AG20443 (cell line): ENCODE measurements around the gene ASMTL.
"Not testable (repeated sequence)": the region's sequence is repeated elsewhere in the genome, so short reads cannot be mapped to it uniquely, and the experiment has no call there.

Source experiments
- DNase-seq: peaks from one replicate; pipeline ENCODE4 v3.0.0; 2012; ENCODE audit warnings: low spot score, mixed read lengths

ASMTL gene

GRCh38 chrX:1452516-1453394 is at the start of gene ASMTL:
Gene ASMTL (minus strand): TSS chrX:1452909. CDS start chrX:1452840, 69 bp downstream.
- peak; percentile 98 for DNase-seq

- DNase-seq, result no peak
These were observed 49.5 kb upstream of the ASMTL start for GRCh38 chrX:1502241-1502640.

GRCh38 chrX:1500701-1501624 is 48.3 kb upstream of the ASMTL start:
- no peak for DNase-seq

- no peak for DNase-seq
These were observed 43.4 kb upstream of the ASMTL start for GRCh38 chrX:1496076-1496475.

- no peak for DNase-seq
These were observed 41.3 kb upstream of the ASMTL start for GRCh38 chrX:1493877-1494510.

GRCh38 chrX:1493412-1493811 is 40.7 kb upstream of the ASMTL start:
- DNase-seq, result no peak

GRCh38 chrX:1492421-1493012 is 39.8 kb upstream of the ASMTL start:
- no peak for DNase-seq

- DNase-seq, result no peak
These were observed 39.2 kb upstream of the ASMTL start for GRCh38 chrX:1491851-1492349.

GRCh38 chrX:1491248-1491647 is 38.5 kb upstream of the ASMTL start:
- not testable (repeated sequence) for DNase-seq

- DNase-seq, result not testable (repeated sequence)
These were observed 38.0 kb upstream of the ASMTL start for GRCh38 chrX:1490723-1491122.

GRCh38 chrX:1489354-1489753 is 36.6 kb upstream of the ASMTL start:
- not testable (repeated sequence) for DNase-seq

- no peak for DNase-seq
These were observed 36.0 kb upstream of the ASMTL start for GRCh38 chrX:1488745-1489144.

GRCh38 chrX:1488141-1488540 is 35.4 kb upstream of the ASMTL start:
- no peak for DNase-seq

GRCh38 chrX:1487401-1487800 is 34.7 kb upstream of the ASMTL start:
- DNase-seq, result no peak

- no peak for DNase-seq
These were observed 34.1 kb upstream of the ASMTL start for GRCh38 chrX:1486749-1487361.

- DNase-seq, result no peak
These were observed 33.5 kb upstream of the ASMTL start for GRCh38 chrX:1486177-1486576.

- no peak for DNase-seq
These were observed 32.3 kb upstream of the ASMTL start for GRCh38 chrX:1485033-1485432.

GRCh38 chrX:1484638-1485019 is 31.9 kb upstream of the ASMTL start:
- DNase-seq, result no peak

GRCh38 chrX:1483843-1484637 is 31.3 kb upstream of the ASMTL start:
- no peak for DNase-seq

- not testable (repeated sequence) for DNase-seq
These were observed 29.8 kb upstream of the ASMTL start for GRCh38 chrX:1482530-1482928.
